Endothelial cell of umbilical vein (primary cell): Measurements from ENCODE around the gene CSMD2. TPM values are rescaled to one million over a fixed set of nuclear protein-coding genes. Genes with fewer than 3 reads are reported as not detected.

Experiments
- BruUV-seq: library from RNA; stranded (reverse); fragments of 400-500 nt; replicated peaks from 2 replicates; lab custom pipeline; 2021; lab: Mats Ljungman, UMichigan
- CTCF ChIA-PET: fragments of 300-600, 350-600 bp; sonication (Branson Sonifier 250); formaldehyde crosslinking; loops from one replicate; lab custom pipeline; 2021; ENCODE audit warnings: antibody characterized with exemption, inconsistent platforms; lab: Charles Lee
- POLR2A ChIA-PET: fragments of 300-600, 350-600 bp; sonication (Branson Sonifier 250); formaldehyde crosslinking; loops from one replicate; lab custom pipeline; 2021; ENCODE audit warnings: antibody characterized with exemption, inconsistent platforms; lab: Charles Lee
- DNase-seq: peaks from one replicate; pipeline ENCODE4 v3.0.0-alpha.2; 2011; ENCODE audit warnings: low read depth, low spot score
- FAIRE-seq: peaks from 2 replicates; lab custom pipeline; 2011; peaks lifted over from hg19 to GRCh38; lab: Jason Lieb, UNC
- H2AFZ ChIP-seq: 2 replicates; pipeline ENCODE4 v1.6.0; 2012; ENCODE audit warnings: low read depth, low read length, control low read depth, inconsistent platforms
- H3K27ac ChIP-seq: 2 replicates; pipeline ENCODE4 v1.5.1; 2011; ENCODE audit warnings: low read depth, mild to moderate bottlenecking, control low read depth, low read length, moderate library complexity; ENCODE audit not compliant: insufficient read depth
- H3K27me3 ChIP-seq, 2 experiments: 2 replicates each; pipeline versions ENCODE4 v1.6.0 to v1.6.1; 2011; ENCODE audit warnings: low read length in 2 of 2, mixed read lengths in 1 of 2; ENCODE audit not compliant: control insufficient read depth in 2 of 2, insufficient read depth in 2 of 2
- H3K36me3 ChIP-seq, 2 experiments: 2 replicates in 1 of 2; 3 replicates in 1 of 2; pipeline ENCODE4 v1.5.1; 2011; ENCODE audit warnings: low read length in 2 of 2, mild to moderate bottlenecking in 1 of 2, moderate library complexity in 1 of 2; ENCODE audit not compliant: control insufficient read depth in 2 of 2, insufficient read depth in 2 of 2; ENCODE audit errors: extremely low read depth in 1 of 2
- H3K4me1 ChIP-seq: 3 replicates; pipeline ENCODE4 v1.5.1; 2011; ENCODE audit warnings: mild to moderate bottlenecking, low read length; ENCODE audit not compliant: control insufficient read depth, insufficient read depth; ENCODE audit errors: extremely low read depth
- H3K4me2 ChIP-seq: 2 replicates; pipeline ENCODE4 v1.6.1; 2011; ENCODE audit warnings: low read length, control low read depth, mixed read lengths; ENCODE audit not compliant: insufficient read depth
- H3K4me3 ChIP-seq, 3 experiments: fragments of 200-600 bp in 1 of 3; sonication (generic), shearing (Covaris generic) in 1 of 3; replicated peaks in 1 of 3; 2 replicates each; pipeline ENCODE4 v1.5.1; 2011 to 2016; ENCODE audit warnings: control low read depth in 3 of 3, low read length in 3 of 3, mild to moderate bottlenecking in 2 of 3, inconsistent platforms in 1 of 3, low read depth in 1 of 3, moderate library complexity in 1 of 3; ENCODE audit not compliant: insufficient read depth in 1 of 3
- H3K79me2 ChIP-seq: 2 replicates; pipeline ENCODE4 v1.6.0; 2012; ENCODE audit warnings: low read length, inconsistent platforms; ENCODE audit not compliant: control insufficient read depth, insufficient read depth
- H3K9ac ChIP-seq: replicated peaks from 2 replicates; pipeline ENCODE3; 2011; ENCODE audit warnings: low read length, control low read depth; ENCODE audit not compliant: insufficient read depth; ENCODE audit errors: extremely low read depth
- H3K9me1 ChIP-seq: replicated peaks from 3 replicates; pipeline ENCODE4 v1.6.0; 2011; ENCODE audit warnings: mild to moderate bottlenecking, low read length; ENCODE audit not compliant: control insufficient read depth, insufficient read depth; ENCODE audit errors: extremely low read depth
- H3K9me3 ChIP-seq: replicated peaks from 2 replicates; pipeline ENCODE4 v1.5.1; 2012; ENCODE audit warnings: low read length, inconsistent platforms; ENCODE audit not compliant: control insufficient read depth, insufficient read depth
- H4K20me1 ChIP-seq: replicated peaks from 2 replicates; pipeline ENCODE3; 2011; ENCODE audit warnings: mild to moderate bottlenecking, low read length; ENCODE audit not compliant: control insufficient read depth, insufficient read depth; ENCODE audit errors: extremely low read depth
- EZH2 ChIP-seq: IDR thresholded peaks from 2 replicates; pipeline ENCODE4 v1.6.1; 2012; ENCODE audit warnings: borderline replicate concordance, low read depth, mild to moderate bottlenecking, moderate library complexity, low read length, inconsistent platforms; ENCODE audit not compliant: severe bottlenecking
- FOS ChIP-seq: IDR thresholded peaks from 2 replicates; pipeline ENCODE4 v1.6.1; 2011; ENCODE audit warnings: mild to moderate bottlenecking, low read length, moderate library complexity, borderline replicate concordance; ENCODE audit not compliant: insufficient read depth
- JUN ChIP-seq: IDR thresholded peaks from 2 replicates; pipeline ENCODE4 v1.6.1; 2011; ENCODE audit warnings: borderline replicate concordance, low read depth; ENCODE audit not compliant: insufficient read length, insufficient read depth
- MAX ChIP-seq: IDR thresholded peaks from 2 replicates; pipeline ENCODE4 v1.6.1; 2011; ENCODE audit not compliant: insufficient read depth, insufficient read length
- MYC ChIP-seq: IDR thresholded peaks from one replicate; pipeline ENCODE4 v1.6.1; 2011; ENCODE audit warnings: mild to moderate bottlenecking, low read depth, low read length
- POLR2A ChIP-seq: IDR thresholded peaks from 2 replicates; pipeline ENCODE4 v1.6.1; 2012; ENCODE audit warnings: low read depth, mild to moderate bottlenecking, control low read depth, low read length
- POLR2AphosphoS5 ChIP-seq: IDR thresholded peaks from 2 replicates; pipeline ENCODE4 v1.6.1; 2012; ENCODE audit warnings: low read depth, mild to moderate bottlenecking, control low read depth, low read length, moderate library complexity; ENCODE audit not compliant: insufficient read depth
- dilution Hi-C: fragments of 300-500 bp; cut with MboI; formaldehyde crosslinking; loops from one replicate; pipeline ENCODE4 v1.15.0; 2019; ENCODE audit warnings: low sequenced_read_pairs; ENCODE audit not compliant: extremely low pct_ligation_motif_present
- intact Hi-C: fragments of 100-400 bp; cut with micrococcal nuclease; formaldehyde crosslinking; loops from one replicate; pipeline ENCODE4 v1.10.0; 2022
- polyA plus RNA-seq, 4 experiments: library from polyadenylated mRNA; depleted of rRNA in 3 of 4; stranded (reverse) in 3 of 4; unstranded in 1 of 4; fragments of >200 nt; gene quantifications; 2 replicates each; pipeline versions ENCODE4 v1.2.1 to v1.2.3, GENCODE V29; 2011 to 2012; ENCODE audit warnings: missing spikeins in 1 of 4
- total RNA-seq: library from RNA; stranded (reverse); gene quantifications from 2 replicates; pipeline ENCODE4 v1.2.3, GENCODE V29; 2021

Gene CSMD2
- total and polyA plus RNA-seq, 2 donors (not counting 3 experiments of a cell fraction or from before 2014, with no cell fraction given): under 0.01 TPM; not detected in 1

GRCh38 chr1:34029515-34029914 lies 135.5 kb downstream of the CSMD2 start:
- no peaks in the 10 kb centered on the region for H3K79me2 ChIP-seq

GRCh38 chr1:34028381-34029055 lies 136.5 kb downstream of the CSMD2 start:
- Histone ChIP-seq H3K9me1 (no peaks in the 10 kb centered on the region), H4K20me1 (no peaks in the 10 kb centered on the region), H3K4me1 (no peaks in the 10 kb centered on the region), H3K4me2 (no peak overlapping the region), H2AFZ (no peak overlapping the region), H3K27me3 (no peaks in the 10 kb centered on the region), H3K79me2 (no peaks in the 10 kb centered on the region), H3K36me3 (no peaks in the 10 kb centered on the region), H3K9ac (no peak overlapping the region), H3K27ac (no peak overlapping the region), H3K4me3 (no peak overlapping the region), H3K9me3 (peaks cover 3% of the 10 kb centered on the region)
- no peak for DNase-seq
- TF ChIP-seq JUN: no peak
- intact Hi-C loops (no loop called here), dilution Hi-C loops (no loop called here)
- no peak for FAIRE-seq
- ChIA-PET POLR2A (no interaction called here), CTCF (no interaction called here)
- BruUV-seq: no TSS peak

More at GRCh38 chr1:34029515-34029914, 135.5 kb downstream of the CSMD2 start:
- Histone ChIP-seq H4K20me1 (no peaks in the 10 kb centered on the region), H3K4me1 (no peaks in the 10 kb centered on the region), H3K9me3 (peaks cover 3% of the 10 kb centered on the region), H3K4me2 (no peak overlapping the region), H2AFZ (no peak overlapping the region), H3K4me3 (no peak overlapping the region), H3K27ac (no peak overlapping the region), H3K9ac (no peak overlapping the region), H3K9me1 (no peaks in the 10 kb centered on the region), H3K36me3 (no peaks in the 10 kb centered on the region), H3K27me3 (no peaks in the 10 kb centered on the region)
- ChIA-PET POLR2A (no interaction called here), CTCF (no interaction called here)
- dilution Hi-C loops: no loop called here
- TF ChIP-seq POLR2A (no peak), POLR2AphosphoS5 (no peak), EZH2 (no peak), MYC (no peak), FOS (no peak), JUN (no peak), MAX (no peak)
- BruUV-seq: no TSS peak
- intact Hi-C loops: no loop called here
- FAIRE-seq: no peak
- DNase-seq: no peak
